ENCODE data around the gene RDX. TPM values are rescaled to one million over a fixed set of nuclear protein-coding genes. Genes with fewer than 3 reads are reported as not detected.

RDX gene
- total RNA-seq, 1 experiment from 2014 or later = 131 TPM

GRCh38 chr11:110303414-110303826, 7.0 kb upstream of the RDX start:
- H3K4me2 ChIP-seq (ENCODE audit: low read length) = no peak overlapping the region
- H3K79me2 ChIP-seq (ENCODE audit: insufficient read depth, low read length) = no peaks in the 10 kb centered on the region
- ChIA-PET CTCF (interaction anchor here (0.9 kb wide), 1 partner anchor 9 kb away, joined by 4 read pairs; no protein-coding TSS in a partner anchor), POLR2A (no interaction called here), RAD21 (ENCODE audit: low non-redundant PET in 1 of 2, low total read pairs in 2 of 2, uncharacterized antibody in 2 of 2, unreplicated experiment in 2 of 2) (no interaction called here)
- no peaks in the 10 kb centered on the region for H3K27me3 ChIP-seq (ENCODE audit: insufficient read depth, low read length)
- no peak overlapping the region for H2AFZ ChIP-seq (ENCODE audit: low read depth, low read length, poor library complexity, severe bottlenecking)
- no peaks in the 10 kb centered on the region for H3K9me2 ChIP-seq (ENCODE audit: insufficient read depth)
- no peak overlapping the region for H3K27ac ChIP-seq (ENCODE audit: low read depth, low read length)
- no TSS peak for BruUV-seq (replicated peaks)
- H3K36me3 ChIP-seq (ENCODE audit: control insufficient read depth in 1 of 2, insufficient read depth in 2 of 2, low read length in 2 of 2) = no peaks in the 10 kb centered on the region
- TF ChIP-seq EZH2phosphoT487 (IDR thresholded peaks at IDR 0.05; ENCODE audit: borderline replicate concordance) = no peak
- TF ChIP-seq SRF (IDR thresholded peaks at IDR 0.05; ENCODE audit: low read depth) = no peak
- peaks cover 14 to 22% of the 10 kb centered on the region in 2 experiments; a peak in 3 of 4 replicates for H3K4me1 ChIP-seq (ENCODE audit: control insufficient read depth in 1 of 2, insufficient read depth in 2 of 2, low read length in 2 of 2)
- H3K9me3 ChIP-seq (ENCODE audit: control insufficient read depth in 1 of 2, insufficient read depth in 1 of 2, low read depth in 1 of 2, low read length in 2 of 2) = no peaks in the 10 kb centered on the region
- no peak overlapping the region for H3K4me3 ChIP-seq (replicated peaks in 1 of 2; ENCODE audit: low read depth in 1 of 2, low read length in 2 of 2)
- no peak overlapping the region for H3K9ac ChIP-seq (ENCODE audit: low read length)
- ATAC-seq = no peak
- intact Hi-C loops (cut with micrococcal nuclease) = no loop called here
- DNase-seq (ENCODE audit: low read depth, low spot score) = no peak
- no peaks in the 10 kb centered on the region for H4K20me1 ChIP-seq (ENCODE audit: insufficient read depth)

GRCh38 chr11:110301577-110301976, 5.2 kb upstream of the RDX start:
- DNase-seq (ENCODE audit: low read depth, low spot score) (no peak), ATAC-seq (no peak)
- intact Hi-C loops (cut with micrococcal nuclease) = no loop called here
- no TSS peak for BruUV-seq (replicated peaks)
- no peaks in the 10 kb centered on the region for H4K20me1 ChIP-seq (ENCODE audit: insufficient read depth)
- no peak for TF ChIP-seq JUND (IDR thresholded peaks at IDR 0.05)
- H3K4me1 ChIP-seq (ENCODE audit: control insufficient read depth in 1 of 2, insufficient read depth in 2 of 2, low read length in 2 of 2) = peaks cover 30 to 39% of the 10 kb centered on the region in 2 experiments
- RAD21 ChIA-PET (ENCODE audit: low non-redundant PET in 1 of 2, low total read pairs in 2 of 2, uncharacterized antibody in 2 of 2, unreplicated experiment in 2 of 2) = no interaction called here
- no peak overlapping the region for H3K9ac ChIP-seq (ENCODE audit: low read length)
- H3K36me3 ChIP-seq (ENCODE audit: control insufficient read depth in 1 of 2, insufficient read depth in 2 of 2, low read length in 2 of 2) = no peaks in the 10 kb centered on the region
- H3K9me2 ChIP-seq (ENCODE audit: insufficient read depth) = no peaks in the 10 kb centered on the region
- H3K4me3 ChIP-seq (replicated peaks in 1 of 2; ENCODE audit: low read depth in 1 of 2, low read length in 2 of 2) = no peak overlapping the region
- no peak overlapping the region for H3K27ac ChIP-seq (ENCODE audit: low read depth, low read length)
- CTCF ChIA-PET = no interaction called here
- POLR2A ChIA-PET = no interaction called here
- no peaks in the 10 kb centered on the region for H3K9me3 ChIP-seq (ENCODE audit: control insufficient read depth in 1 of 2, insufficient read depth in 1 of 2, low read depth in 1 of 2, low read length in 2 of 2)
- H3K79me2 ChIP-seq (ENCODE audit: insufficient read depth, low read length) = no peaks in the 10 kb centered on the region
- no peaks in the 10 kb centered on the region for H3K27me3 ChIP-seq (ENCODE audit: insufficient read depth, low read length)
- H3K4me2 ChIP-seq (ENCODE audit: low read length) = no peak overlapping the region
- H2AFZ ChIP-seq (ENCODE audit: low read depth, low read length, poor library complexity, severe bottlenecking) = no peak overlapping the region

- Histone ChIP-seq H3K4me1 (ENCODE audit: control insufficient read depth in 1 of 2, insufficient read depth in 2 of 2, low read length in 2 of 2) (peaks cover 28 to 39% of the 10 kb centered on the region in 2 experiments), H2AFZ (ENCODE audit: low read depth, low read length, poor library complexity, severe bottlenecking) (no peak overlapping the region), H3K4me2 (ENCODE audit: low read length) (no peak overlapping the region), H3K9ac (ENCODE audit: low read length) (no peak overlapping the region), H3K27me3 (ENCODE audit: insufficient read depth, low read length) (no peaks in the 10 kb centered on the region), H3K79me2 (ENCODE audit: insufficient read depth, low read length) (peaks cover 3% of the 10 kb centered on the region; the same call in 1 of the 2 replicates), H4K20me1 (ENCODE audit: insufficient read depth) (no peaks in the 10 kb centered on the region), H3K27ac (ENCODE audit: low read depth, low read length) (no peak overlapping the region), H3K9me2 (ENCODE audit: insufficient read depth) (no peaks in the 10 kb centered on the region), H3K9me3 (ENCODE audit: control insufficient read depth in 1 of 2, insufficient read depth in 1 of 2, low read depth in 1 of 2, low read length in 2 of 2) (no peaks in the 10 kb centered on the region), H3K4me3 (replicated peaks in 1 of 2; ENCODE audit: low read depth in 1 of 2, low read length in 2 of 2) (no peak overlapping the region), H3K36me3 (ENCODE audit: control insufficient read depth in 1 of 2, insufficient read depth in 2 of 2, low read length in 2 of 2) (no peaks in the 10 kb centered on the region)
- intact Hi-C loops (cut with micrococcal nuclease) = no loop called here
- BruUV-seq (replicated peaks) = no TSS peak
- CTCF ChIA-PET = no interaction called here
- ATAC-seq = no peak
- RAD21 ChIA-PET (ENCODE audit: low non-redundant PET in 1 of 2, low total read pairs in 2 of 2, uncharacterized antibody in 2 of 2, unreplicated experiment in 2 of 2) = no interaction called here
- POLR2A ChIA-PET = no interaction called here
- DNase-seq (ENCODE audit: low read depth, low spot score) = no peak
- no peak for TF ChIP-seq ELF1 (IDR thresholded peaks at IDR 0.05; ENCODE audit: borderline replicate concordance, low read depth)
- no peak for TF ChIP-seq EGR1 (IDR thresholded peaks at IDR 0.05; ENCODE audit: low read depth)
- TF ChIP-seq CBX3 (IDR thresholded peaks at IDR 0.05; ENCODE audit: low read depth) = no peak
- TF ChIP-seq ZBTB33 (IDR thresholded peaks at IDR 0.05; ENCODE audit: extremely low read depth, insufficient replicate concordance, low read length) = no peak
- no peak for TF ChIP-seq SRF (IDR thresholded peaks at IDR 0.05; ENCODE audit: low read depth)
- TF ChIP-seq EZH2phosphoT487 (IDR thresholded peaks at IDR 0.05; ENCODE audit: borderline replicate concordance) = no peak
- TF ChIP-seq CTCF (IDR thresholded peaks at IDR 0.05 in 2 of 3, conservative IDR thresholded peaks at IDR 0.05 in 1 of 3; ENCODE audit: borderline replicate concordance in 1 of 3, insufficient read depth in 1 of 3, low read depth in 2 of 3, low read length in 2 of 3) = no peak
- TF ChIP-seq SIN3A (IDR thresholded peaks at IDR 0.05; ENCODE audit: low read depth) = no peak
- TF ChIP-seq TCF7L2 (IDR thresholded peaks at IDR 0.05; ENCODE audit: borderline replicate concordance, extremely low read depth, insufficient read depth, insufficient read length) = no peak
Measured at GRCh38 chr11:110301032-110301431, 4.6 kb upstream of the RDX start.
